ENCODE results near the gene PRSS38.

The PRSS38 gene

DNA sequence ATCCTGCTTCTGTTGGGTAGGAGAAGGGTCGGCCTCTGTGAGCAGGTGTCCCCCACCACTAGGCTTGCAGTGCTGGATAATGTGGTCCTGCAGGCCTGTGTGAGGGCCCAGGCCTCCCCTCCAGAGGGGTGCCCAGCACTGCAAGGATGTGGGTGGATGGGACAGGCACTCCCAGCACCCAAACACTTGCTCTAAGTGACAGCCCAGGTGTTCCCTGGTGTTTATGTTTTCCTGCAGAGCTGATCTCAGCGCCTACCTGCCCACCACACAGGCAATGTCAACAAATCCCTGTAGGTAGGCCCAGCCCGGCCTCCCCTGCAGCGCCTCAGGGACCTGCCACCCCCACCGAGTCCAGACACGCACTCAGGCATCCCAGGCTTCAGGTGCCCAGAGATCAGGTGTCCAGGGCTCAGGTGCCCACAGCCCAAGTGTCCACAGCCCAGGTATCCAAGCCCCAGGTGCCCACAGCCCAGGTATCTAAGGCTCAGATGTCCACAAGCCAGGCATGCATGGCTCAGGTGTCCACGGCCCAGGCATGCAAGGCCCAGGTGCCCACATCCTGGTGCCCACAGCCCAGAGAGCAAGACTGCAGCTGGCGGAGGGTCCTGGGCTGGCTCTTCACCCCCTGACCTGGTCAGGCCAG is 73.0 kb downstream of the PRSS38 start:
- POLR2A ChIA-PET: no interaction called here

DNA sequence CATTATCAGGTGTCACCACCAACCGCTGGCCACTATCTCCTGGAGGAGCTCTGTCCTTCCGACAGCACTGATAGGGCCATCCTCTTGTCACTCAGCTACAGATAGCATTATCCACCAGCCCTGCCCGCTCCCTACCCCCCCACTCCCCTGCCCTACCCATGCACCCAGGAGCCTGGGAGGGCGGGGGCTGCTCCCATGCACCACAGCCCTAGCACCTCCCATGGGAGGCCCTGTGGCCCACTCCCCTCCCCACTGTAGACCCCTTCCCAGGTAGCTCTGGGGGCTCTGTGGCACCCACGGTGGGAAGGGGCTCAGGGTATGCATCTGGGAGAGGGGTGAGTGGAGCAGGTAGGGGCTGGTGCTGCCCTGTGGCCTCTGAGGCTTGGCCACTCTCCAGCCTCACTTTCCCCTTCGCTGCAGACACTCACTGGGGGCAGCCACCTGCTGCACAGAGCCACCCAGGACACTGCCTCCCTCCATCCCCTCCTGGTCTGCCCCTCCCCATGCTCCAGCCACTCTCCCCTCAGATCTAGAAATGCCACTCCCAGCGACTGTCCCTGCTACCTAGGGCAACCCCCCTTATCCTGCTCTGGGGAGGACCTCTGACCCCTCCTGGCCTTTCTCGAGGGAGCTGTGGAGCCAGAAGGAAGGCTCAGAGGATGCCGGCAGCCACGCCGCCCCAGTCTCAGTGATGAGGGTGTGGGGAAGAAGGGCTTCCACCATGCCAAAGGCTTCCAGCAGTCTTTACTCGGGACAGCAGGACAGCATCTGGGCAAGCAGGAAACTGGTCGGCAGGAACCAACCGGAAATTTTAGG is 73.8 kb downstream of the PRSS38 start:
- Histone ChIP-seq H3K4me1 (ENCODE audit: control insufficient read depth, insufficient read depth, low read length) (no peaks in the 10 kb centered on the region), H3K36me3 (ENCODE audit: control insufficient read depth in 2 of 2, insufficient read depth in 1 of 2, low read length in 2 of 2) (no peaks in the 10 kb centered on the region), H3K27ac (ENCODE audit: extremely low read depth, low read depth, low read length) (no peak overlapping the region), H3K4me3 (ENCODE audit: low read depth, low read length) (no peak overlapping the region), H3K9me3 (ENCODE audit: control insufficient read depth, insufficient read depth, low read depth, low read length) (no peaks in the 10 kb centered on the region)
- CTCF ChIA-PET: interaction anchor here (0.5 kb wide), 1 partner anchor 302 kb away, joined by 3 read pairs; no protein-coding TSS in a partner anchor
- POLR2A ChIA-PET: no interaction called here
- TF ChIP-seq, protein P1, sequence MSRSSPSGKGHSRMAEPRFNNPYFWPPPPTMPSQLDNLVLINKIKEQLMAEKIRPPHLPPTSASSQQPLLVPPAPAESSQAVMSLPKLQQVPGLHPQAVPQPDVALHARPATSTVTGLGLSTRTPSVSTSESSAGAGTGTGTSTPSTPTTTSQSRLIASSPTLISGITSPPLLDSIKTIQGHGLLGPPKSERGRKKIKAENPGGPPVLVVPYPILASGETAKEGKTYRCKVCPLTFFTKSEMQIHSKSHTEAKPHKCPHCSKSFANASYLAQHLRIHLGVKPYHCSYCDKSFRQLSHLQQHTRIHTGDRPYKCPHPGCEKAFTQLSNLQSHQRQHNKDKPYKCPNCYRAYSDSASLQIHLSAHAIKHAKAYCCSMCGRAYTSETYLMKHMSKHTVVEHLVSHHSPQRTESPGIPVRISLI (tag by site-specific recombination; IDR thresholded peaks at IDR 0.05): no peak
- TF ChIP-seq ZSCAN16 (tag by site-specific recombination; IDR thresholded peaks at IDR 0.05) (no peak), ZNF830 (tag by site-specific recombination; IDR thresholded peaks at IDR 0.05; ENCODE audit: low read depth) (no peak), ZNF792 (tag by site-specific recombination; IDR thresholded peaks at IDR 0.05) (no peak), ZNF274 (IDR thresholded peaks at IDR 0.05; ENCODE audit: low read length) (no peak), ZNF274 (tag by site-specific recombination; IDR thresholded peaks at IDR 0.05; ENCODE audit: borderline replicate concordance) (no peak), ZNF768 (tag by site-specific recombination; IDR thresholded peaks at IDR 0.05) (no peak), GLIS2 (tag by site-specific recombination; IDR thresholded peaks at IDR 0.05) (peak; percentile 26; the same call in 1 of the 2 replicates), ZNF624 (tag by site-specific recombination; IDR thresholded peaks at IDR 0.05) (no peak), ZBTB1 (tag by site-specific recombination; IDR thresholded peaks at IDR 0.05) (no peak), SP2 (tag by site-specific recombination; IDR thresholded peaks at IDR 0.05) (0 out of 2 replicates have a peak, but pooled peaks have one; percentile 25), ZNF37A (tag by site-specific recombination; IDR thresholded peaks at IDR 0.05) (no peak), ZNF394 (tag by site-specific recombination; IDR thresholded peaks at IDR 0.05; ENCODE audit: borderline replicate concordance) (no peak), ZNF501 (tag by site-specific recombination; IDR thresholded peaks at IDR 0.05) (no peak), ZNF184 (tag by site-specific recombination; IDR thresholded peaks at IDR 0.05) (no peak), BCL11B (tag by site-specific recombination; IDR thresholded peaks at IDR 0.05; ENCODE audit: low read depth) (no peak), ZNF211 (tag by site-specific recombination; IDR thresholded peaks at IDR 0.05; ENCODE audit: low read depth) (no peak), ZNF555 (tag by site-specific recombination; conservative IDR thresholded peaks at IDR 0.05) (no peak)
- TF ChIP-seq, protein P2, sequence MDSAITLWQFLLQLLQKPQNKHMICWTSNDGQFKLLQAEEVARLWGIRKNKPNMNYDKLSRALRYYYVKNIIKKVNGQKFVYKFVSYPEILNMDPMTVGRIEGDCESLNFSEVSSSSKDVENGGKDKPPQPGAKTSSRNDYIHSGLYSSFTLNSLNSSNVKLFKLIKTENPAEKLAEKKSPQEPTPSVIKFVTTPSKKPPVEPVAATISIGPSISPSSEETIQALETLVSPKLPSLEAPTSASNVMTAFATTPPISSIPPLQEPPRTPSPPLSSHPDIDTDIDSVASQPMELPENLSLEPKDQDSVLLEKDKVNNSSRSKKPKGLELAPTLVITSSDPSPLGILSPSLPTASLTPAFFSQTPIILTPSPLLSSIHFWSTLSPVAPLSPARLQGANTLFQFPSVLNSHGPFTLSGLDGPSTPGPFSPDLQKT (IDR thresholded peaks at IDR 0.05; ENCODE audit: borderline replicate concordance, low read depth, low read length): no peak
- TF ChIP-seq, protein P3, sequence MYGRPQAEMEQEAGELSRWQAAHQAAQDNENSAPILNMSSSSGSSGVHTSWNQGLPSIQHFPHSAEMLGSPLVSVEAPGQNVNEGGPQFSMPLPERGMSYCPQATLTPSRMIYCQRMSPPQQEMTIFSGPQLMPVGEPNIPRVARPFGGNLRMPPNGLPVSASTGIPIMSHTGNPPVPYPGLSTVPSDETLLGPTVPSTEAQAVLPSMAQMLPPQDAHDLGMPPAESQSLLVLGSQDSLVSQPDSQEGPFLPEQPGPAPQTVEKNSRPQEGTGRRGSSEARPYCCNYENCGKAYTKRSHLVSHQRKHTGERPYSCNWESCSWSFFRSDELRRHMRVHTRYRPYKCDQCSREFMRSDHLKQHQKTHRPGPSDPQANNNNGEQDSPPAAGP (tag by site-specific recombination; IDR thresholded peaks at IDR 0.05): no peak

More for the DNA sequence above, 73.0 kb downstream of the PRSS38 start:
- CTCF ChIA-PET: no interaction called here
- H3K4me1 ChIP-seq (ENCODE audit: control insufficient read depth, insufficient read depth, low read length): no peaks in the 10 kb centered on the region
- H3K4me3 ChIP-seq (ENCODE audit: low read depth, low read length): no peak overlapping the region
- no peak overlapping the region for H3K27ac ChIP-seq (ENCODE audit: extremely low read depth, low read depth, low read length)
- H3K9me3 ChIP-seq (ENCODE audit: control insufficient read depth, insufficient read depth, low read depth, low read length): no peaks in the 10 kb centered on the region
- TF ChIP-seq, protein P4, sequence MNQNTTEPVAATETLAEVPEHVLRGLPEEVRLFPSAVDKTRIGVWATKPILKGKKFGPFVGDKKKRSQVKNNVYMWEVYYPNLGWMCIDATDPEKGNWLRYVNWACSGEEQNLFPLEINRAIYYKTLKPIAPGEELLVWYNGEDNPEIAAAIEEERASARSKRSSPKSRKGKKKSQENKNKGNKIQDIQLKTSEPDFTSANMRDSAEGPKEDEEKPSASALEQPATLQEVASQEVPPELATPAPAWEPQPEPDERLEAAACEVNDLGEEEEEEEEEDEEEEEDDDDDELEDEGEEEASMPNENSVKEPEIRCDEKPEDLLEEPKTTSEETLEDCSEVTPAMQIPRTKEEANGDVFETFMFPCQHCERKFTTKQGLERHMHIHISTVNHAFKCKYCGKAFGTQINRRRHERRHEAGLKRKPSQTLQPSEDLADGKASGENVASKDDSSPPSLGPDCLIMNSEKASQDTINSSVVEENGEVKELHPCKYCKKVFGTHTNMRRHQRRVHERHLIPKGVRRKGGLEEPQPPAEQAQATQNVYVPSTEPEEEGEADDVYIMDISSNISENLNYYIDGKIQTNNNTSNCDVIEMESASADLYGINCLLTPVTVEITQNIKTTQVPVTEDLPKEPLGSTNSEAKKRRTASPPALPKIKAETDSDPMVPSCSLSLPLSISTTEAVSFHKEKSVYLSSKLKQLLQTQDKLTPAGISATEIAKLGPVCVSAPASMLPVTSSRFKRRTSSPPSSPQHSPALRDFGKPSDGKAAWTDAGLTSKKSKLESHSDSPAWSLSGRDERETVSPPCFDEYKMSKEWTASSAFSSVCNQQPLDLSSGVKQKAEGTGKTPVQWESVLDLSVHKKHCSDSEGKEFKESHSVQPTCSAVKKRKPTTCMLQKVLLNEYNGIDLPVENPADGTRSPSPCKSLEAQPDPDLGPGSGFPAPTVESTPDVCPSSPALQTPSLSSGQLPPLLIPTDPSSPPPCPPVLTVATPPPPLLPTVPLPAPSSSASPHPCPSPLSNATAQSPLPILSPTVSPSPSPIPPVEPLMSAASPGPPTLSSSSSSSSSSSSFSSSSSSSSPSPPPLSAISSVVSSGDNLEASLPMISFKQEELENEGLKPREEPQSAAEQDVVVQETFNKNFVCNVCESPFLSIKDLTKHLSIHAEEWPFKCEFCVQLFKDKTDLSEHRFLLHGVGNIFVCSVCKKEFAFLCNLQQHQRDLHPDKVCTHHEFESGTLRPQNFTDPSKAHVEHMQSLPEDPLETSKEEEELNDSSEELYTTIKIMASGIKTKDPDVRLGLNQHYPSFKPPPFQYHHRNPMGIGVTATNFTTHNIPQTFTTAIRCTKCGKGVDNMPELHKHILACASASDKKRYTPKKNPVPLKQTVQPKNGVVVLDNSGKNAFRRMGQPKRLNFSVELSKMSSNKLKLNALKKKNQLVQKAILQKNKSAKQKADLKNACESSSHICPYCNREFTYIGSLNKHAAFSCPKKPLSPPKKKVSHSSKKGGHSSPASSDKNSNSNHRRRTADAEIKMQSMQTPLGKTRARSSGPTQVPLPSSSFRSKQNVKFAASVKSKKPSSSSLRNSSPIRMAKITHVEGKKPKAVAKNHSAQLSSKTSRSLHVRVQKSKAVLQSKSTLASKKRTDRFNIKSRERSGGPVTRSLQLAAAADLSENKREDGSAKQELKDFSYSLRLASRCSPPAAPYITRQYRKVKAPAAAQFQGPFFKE (tag by site-specific recombination; IDR thresholded peaks at IDR 0.05; ENCODE audit: borderline replicate concordance): no peak
- peak; percentile 54 for TF ChIP-seq ZIC2 (tag by site-specific recombination; IDR thresholded peaks at IDR 0.05)
- TF ChIP-seq GLIS1 (tag by site-specific recombination; IDR thresholded peaks at IDR 0.05): peak; percentile 35; the same call in 1 of the 2 replicates
- no peaks in the 10 kb centered on the region for H3K36me3 ChIP-seq (ENCODE audit: control insufficient read depth in 2 of 2, insufficient read depth in 1 of 2, low read length in 2 of 2)
